ENCODE results near the gene ZNF155.

- TF ChIP-seq CTCF (conservative IDR thresholded peaks at IDR 0.05 in 1 of 2, IDR thresholded peaks at IDR 0.05 in 1 of 2; ENCODE audit: extremely low read depth in 1 of 2, insufficient read depth in 1 of 2, low read depth in 1 of 2, low read length in 2 of 2), result peak in 1 of 2 donors; percentile 44
- TF ChIP-seq EZH2 (IDR thresholded peaks at IDR 0.05; ENCODE audit: borderline replicate concordance, low read length), result no peak
Observed at GRCh38 chr19:43950834-43951645, 32.9 kb upstream of the ZNF155 start, which contains the start of gene ZNF221.

Data from mammary epithelial cell (primary cell).